HG02571 (cell line): Measurements from ENCODE around the gene LIN52.

Experiments
- ATAC-seq: cut with Tn5 transposase; IDR thresholded peaks from one replicate; pipeline ENCODE4 v1.9.1; 2021; ENCODE audit warnings: mild to moderate bottlenecking, moderate library complexity; ENCODE audit not compliant: unreplicated experiment

Gene LIN52

DNA sequence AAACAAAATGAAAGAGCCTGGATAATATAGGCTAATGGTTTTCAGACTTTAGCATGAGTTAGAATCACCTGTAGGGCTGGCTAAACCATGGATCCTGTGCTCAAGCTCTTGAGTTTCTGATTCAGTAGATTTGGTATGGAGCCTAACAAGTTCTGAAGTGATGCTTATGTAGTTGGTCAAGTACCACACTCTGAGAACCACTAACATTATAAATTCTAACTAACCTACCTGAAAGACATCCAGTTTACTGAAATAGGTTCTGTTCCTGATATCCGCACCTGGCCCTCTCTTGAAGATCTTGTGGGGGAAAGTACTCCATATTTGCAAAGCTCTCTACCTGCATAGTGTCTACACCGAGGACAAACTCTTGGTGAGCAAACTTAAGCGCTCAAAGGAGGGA, 95.1 kb downstream of the LIN52 start:
- ATAC-seq = no peak

DNA sequence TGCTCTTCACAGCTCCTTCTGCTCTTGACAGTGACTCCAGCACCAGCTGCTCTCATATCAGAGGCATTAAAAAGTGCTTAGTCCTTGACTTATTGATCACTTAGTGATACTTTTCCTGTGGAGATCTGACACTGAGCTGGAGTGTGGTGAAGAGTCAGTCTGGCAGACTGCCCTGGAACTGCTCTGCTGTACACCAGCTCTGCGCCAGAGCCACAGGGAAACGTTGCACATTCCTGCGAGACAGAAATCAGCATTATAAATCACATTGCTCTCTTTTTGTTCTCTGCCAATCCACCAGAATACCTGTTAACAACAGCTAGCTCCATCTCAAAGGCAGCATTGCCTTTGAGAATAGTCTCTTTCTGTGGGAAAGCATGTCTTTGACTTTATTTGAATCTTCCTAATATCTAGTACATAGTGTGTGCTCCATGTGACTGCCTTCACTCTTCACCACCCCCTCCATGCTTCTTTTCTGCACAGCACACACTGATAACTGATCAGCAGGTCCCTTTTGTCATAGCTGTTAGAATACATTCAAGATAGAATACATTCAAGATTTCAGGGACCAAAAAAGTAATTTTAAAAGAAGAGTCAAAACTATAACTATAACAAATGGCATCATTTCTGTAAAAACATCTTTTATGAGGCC, 106.3 kb downstream of the LIN52 start:
- ATAC-seq = no peak

DNA sequence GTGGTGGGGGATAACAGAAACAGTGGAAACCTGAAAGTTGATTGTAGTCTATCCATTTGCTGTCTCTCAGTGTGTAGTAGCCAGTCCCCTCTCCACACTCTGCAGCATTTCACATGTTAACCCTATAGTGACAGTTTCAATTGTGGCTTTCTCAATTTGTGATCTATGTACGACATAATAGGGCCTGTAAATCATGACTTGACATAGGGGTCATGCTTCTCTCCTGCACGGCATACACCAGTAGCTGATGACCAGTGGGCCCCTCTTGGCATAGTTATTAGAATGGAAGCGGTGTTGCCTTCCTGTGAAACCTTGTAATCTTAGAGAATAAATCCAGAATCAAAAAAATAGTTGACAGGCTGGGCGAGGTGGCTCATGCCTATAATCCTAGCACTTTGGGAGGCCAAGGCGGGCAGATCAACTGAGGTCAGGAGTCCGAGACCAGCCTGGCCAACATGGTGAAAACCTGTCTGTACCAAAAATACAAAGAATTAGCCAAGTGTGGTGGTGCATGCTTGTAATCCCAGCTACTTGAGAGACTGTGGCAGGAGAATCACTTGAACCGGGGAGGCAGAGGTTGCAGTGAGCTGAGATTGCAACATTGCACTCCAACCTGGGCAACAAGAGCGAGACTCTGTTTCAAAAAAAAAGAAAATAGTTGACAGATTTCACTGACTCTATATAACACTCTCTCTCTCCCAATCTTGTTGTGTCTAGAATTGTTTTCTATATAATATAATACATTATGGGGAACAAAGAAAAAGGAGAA, 109.9 kb downstream of the LIN52 start:
- ATAC-seq = no peak

DNA sequence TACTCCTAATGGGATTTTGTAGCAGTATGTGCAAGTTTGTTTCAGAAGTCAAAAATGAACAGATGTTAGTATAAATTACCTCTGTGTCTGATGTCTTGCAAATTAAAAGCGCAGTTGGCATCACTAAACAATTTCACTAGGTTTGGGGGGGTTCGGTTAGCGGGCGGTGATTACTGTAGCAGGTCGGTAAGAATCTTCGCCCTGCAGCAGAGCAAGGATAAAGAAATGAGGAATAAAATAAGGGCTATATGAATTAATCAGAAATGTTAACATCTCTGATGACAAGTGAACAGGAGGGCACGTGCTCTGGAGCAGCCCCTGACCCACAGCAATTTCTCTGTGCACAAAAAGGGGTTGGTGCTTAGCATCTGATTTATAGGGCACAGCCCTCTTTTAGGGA, 110.9 kb downstream of the LIN52 start:
- ATAC-seq = no peak

DNA sequence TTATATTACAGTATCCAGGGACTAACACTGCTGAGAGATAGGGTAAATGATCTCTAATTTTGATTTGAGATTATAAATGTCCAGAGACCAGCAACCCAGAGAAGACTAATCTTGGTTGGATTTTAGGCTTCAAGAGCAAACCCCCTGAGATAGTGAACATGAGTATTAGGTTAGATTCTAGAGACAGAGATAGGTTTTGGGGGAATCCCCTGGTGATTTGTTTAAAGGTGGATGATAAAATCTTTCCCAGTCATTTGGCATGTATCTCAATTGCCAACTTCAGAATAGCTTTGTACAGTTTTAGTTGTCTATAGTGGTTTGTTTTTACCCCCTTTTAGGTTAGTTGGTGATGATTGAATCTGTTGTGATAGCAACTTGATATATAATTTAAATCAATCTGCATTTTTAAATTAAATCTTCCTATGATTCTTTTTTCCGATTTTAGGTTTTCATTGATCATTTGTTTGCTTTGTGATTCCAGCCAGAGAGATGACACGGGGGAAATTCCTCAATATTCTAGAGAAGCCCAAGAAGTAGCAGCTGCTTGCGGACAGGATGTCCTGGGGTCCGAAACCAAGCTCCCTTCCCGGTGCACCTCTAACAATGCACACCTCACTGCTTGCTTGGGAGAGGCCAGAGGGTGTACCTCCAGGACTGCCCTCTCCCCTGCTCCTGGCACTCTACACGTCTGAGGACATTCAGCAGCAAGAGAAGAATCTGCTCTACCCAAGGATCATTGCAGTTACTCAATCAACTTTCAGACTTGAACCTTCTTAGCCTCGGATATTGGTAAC, 113.9 kb downstream of the LIN52 start:
- ATAC-seq = no peak

DNA sequence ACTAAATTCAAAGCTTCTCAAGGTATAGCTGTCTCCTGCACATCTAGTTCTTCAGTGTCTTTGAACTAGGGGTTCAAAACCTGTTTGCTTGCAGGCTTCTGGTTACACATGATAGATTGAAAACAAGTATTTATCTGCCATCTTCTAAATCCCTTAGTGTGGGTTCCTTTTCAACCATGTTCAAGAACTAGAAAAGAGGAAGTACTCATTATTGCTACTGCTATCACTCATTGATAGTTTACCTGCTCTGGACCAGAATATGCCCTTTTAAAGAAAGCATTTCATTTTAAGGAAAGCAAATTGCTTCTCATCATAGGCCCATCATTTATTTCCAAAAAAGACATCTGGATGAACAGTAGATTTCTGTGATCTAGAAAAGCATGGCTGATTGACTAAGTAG, 117.4 kb downstream of the LIN52 start:
- no peak for ATAC-seq

DNA sequence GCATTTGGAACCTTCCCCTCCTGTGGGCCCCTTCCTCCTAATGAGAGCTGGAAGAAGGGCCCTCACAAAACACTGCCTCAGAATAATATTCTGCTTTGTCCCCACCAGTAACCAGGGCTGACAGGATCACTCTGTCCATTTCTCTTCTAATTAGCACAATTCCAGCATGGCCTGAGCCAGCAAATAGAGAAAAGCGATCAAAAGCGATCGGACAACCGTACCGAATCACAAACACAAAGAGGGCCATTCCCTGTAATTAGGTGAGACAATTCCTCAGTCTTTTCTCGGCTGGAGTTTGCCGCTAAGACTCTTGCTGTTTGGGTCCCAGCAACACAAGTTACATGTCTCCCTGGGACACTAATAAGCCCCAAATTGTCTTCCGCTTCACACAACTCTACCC, 118.9 kb downstream of the LIN52 start:
- ATAC-seq = no peak

DNA sequence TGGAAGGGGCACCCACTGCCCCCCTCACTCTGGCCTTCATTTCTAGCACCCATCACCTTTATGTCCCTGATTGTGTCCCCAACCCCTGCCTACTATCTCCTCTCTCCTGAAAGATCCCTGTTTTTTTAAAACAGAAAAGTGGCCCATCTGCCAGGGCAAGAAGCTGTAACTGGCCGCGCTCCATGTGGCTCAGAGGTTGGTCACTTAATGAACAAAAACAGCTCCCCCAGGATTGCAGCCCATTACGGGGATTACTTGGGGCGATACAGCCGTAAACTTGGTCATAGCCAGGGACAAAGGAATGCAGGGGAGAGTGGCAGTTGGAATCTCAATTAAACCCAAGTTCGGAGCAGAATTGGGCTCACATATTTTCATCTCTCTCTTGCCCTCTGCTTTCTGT, 119.7 kb downstream of the LIN52 start:
- no peak for ATAC-seq

DNA sequence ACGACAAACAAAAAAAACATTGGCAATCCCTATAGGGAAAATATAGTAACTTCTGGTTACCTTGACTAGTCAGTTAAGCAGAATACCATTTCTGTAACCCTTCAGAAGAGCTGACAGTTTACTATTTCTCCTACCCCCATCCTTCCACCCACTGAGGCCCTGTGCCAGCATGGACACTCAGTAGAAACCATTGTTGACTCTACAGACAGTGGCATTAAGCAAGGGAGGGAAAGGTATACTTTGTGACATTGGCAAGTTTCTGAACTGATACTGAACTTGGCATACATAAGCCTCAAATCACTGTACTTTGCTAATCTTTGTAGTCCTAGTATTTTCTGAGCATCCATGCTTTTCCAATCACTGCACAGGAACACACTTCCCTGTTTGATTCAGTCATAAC, 121.1 kb downstream of the LIN52 start:
- ATAC-seq = no peak

DNA sequence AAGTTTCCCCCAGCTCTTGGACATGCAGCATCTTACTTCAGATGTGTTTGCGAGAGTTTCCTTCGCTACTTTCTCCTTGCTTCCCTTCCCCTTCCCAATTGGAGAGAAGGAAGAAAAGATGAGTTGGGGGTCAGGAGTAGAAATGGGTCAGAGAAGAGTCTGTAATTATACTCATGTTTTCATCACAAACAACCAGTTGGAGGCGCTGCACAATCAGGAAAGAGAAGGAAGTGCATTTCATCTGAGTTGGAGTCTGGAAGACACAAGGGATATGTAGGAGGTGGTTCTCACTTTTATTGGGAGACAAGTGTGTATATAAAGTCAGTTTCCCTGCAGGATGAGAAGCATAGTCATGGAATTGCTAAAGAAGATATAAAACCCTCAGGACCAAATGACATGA, 123.2 kb downstream of the LIN52 start:
- ATAC-seq = no peak

DNA sequence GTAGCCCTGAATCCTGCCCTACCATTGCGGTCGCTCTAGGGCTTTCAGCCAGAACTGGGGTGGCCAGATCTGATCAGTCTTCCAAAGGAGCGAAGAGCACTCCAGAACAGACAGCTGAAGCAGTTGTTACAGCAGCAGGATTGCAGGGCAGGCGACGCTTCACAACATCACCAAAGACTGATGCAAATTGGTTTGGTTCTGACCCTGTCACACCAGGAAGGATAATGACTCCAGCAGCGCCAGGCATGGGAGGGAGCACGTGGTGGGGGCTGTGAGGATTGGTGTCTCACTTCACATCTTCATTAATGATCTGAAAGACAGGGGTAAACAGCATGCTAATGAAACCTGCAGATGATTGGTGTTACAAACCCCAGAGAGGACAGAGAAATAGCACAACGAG, 123.9 kb downstream of the LIN52 start:
- ATAC-seq = no peak

DNA sequence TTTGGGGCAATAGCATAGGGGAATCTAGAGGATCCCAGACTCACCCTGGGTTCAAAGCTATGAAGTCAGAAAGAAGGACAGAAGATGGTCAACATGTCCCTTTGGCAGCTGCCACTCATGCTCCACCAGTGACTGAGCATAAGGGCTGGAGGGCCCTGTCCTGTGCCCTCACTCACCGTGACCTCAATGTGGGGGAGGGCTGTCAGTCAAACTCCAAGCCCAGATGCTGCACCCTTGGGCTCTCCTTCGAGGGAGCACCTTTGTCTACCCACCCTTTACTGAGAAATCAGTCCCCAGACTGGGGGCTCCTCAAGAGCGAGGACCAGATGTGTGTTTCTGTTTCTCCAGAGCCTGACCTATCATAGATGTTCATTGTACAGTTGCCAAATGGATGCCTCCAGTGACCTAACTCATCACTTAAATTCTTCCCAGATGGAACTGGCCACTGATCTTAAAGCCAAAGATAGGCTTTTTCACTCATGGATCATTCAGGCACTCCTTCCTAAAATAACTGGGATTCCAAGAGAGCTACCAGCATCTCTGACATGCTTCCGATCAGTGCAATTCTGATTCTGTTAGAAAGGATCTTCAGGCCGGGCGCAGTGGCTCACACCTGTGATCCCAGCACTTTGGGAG, 127.3 kb downstream of the LIN52 start:
- no peak for ATAC-seq

DNA sequence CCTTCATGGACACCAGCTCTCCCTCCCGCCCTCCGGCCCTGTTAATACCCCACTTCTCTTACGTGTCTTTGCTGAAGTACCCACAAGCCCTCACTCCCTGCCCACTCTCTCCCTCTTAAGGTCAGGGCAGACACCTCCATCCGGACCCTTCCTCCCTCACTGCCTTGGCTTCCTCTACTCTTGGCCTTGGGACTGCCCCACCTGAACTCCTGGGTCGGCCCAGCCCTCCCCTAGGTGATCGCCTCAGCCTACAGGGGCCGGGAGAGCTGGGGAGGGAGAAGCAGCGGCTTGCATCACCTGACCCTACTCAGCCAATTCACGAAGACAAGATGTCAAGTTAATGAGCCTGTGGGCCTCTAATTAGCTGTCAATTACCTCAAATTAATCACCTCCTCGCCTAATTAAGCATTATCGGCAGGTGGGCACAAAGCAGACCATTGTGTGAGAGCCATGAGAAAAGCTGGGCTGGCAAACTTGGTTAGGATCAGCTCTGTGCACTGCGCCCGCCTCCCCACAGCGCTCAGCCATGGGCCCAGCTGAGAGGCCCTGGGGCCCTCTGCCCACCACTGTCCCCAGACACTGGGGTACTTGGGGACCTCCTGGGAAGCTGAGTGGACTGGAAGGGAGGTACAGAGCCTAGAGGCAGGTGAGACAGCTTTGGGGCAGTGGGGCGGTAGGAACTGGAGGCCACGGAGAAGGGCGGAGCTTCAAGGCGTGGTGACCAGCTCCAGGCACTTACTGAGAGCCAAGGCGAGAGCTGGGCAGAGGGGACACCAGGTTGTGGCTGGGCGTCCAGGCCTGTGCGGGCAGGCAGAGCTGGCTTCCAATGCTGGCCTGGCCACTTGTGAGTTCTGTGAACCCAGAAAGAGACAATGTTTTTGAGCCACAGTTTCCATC, 129.4 kb downstream of the LIN52 start:
- no peak for ATAC-seq

DNA sequence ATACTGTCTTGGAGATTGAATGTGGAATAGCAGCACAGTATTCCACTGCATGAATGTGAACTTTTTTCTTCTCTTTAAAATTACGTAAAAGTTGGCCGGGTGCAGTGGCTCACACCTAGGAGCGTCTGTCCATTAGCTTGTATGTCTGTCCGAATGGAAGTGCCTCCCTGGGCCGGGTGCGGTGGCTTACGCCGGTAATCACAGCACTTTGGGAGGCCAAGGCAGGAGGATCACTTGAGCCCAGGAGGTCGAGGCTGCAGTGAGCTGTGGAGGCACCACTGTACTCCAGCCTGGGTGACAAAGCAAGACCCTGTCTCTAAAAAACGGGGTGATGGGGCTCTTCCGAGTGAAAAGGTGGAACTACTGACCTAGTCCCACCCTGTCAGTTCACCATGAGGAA, 131.9 kb downstream of the LIN52 start:
- no peak for ATAC-seq

DNA sequence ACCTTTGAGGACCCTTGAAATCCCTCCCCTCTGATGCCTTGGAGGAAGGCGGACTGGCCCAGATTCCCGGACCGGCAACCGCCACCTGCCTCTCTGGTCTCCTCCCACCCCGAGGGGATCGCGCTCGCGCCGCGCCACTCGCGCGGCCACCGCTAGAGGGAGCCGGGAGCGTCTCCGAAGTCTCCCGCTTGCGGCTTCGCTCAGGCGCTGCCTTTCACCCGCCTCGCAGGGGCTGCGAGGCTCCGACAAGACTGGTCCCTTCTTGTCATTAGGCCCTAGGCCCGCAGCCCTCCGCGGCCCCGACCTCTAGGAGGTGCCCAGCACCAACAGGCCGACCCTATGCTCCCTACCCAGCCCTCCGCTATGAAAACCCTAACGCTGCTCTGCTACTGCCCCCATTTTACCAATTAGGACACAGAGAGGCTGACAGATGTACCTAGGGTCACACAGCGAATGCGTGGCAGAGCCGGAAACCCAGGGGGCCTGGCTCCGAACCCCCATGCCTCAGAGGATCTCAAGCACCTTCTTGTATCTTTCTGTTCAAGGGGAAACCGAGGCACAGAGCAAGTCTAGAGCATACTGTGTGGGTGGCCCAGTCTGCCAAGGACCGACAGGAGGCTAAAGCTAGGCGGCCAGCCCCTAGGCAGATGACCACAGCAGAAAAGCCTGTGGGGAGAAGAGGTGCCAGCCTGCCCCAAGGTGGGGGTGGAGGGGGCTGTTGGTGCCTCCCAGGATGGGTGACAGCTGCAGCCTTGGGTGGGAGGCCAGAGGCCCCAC, 133.1 kb downstream of the LIN52 start:
- no peak for ATAC-seq

DNA sequence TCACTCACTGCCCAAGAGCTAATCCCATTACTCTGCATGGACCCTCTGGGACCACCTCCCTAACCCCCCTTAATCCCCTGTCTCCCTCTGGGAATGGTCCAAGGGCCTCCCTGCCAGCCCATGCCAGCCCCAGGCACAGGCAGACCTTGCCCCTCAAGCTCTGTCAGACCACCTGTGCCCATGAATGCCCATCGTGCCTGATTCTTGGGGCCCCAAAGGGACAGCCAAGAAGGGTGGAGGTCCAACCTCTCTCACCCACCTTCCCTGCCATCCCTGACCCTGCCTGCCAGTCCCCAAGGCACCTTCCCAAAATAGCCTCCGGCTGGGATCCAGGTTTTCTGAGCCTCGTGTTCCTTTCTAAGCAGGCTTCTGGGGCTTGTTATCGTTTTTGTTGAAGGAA, 133.7 kb downstream of the LIN52 start:
- no peak for ATAC-seq

DNA sequence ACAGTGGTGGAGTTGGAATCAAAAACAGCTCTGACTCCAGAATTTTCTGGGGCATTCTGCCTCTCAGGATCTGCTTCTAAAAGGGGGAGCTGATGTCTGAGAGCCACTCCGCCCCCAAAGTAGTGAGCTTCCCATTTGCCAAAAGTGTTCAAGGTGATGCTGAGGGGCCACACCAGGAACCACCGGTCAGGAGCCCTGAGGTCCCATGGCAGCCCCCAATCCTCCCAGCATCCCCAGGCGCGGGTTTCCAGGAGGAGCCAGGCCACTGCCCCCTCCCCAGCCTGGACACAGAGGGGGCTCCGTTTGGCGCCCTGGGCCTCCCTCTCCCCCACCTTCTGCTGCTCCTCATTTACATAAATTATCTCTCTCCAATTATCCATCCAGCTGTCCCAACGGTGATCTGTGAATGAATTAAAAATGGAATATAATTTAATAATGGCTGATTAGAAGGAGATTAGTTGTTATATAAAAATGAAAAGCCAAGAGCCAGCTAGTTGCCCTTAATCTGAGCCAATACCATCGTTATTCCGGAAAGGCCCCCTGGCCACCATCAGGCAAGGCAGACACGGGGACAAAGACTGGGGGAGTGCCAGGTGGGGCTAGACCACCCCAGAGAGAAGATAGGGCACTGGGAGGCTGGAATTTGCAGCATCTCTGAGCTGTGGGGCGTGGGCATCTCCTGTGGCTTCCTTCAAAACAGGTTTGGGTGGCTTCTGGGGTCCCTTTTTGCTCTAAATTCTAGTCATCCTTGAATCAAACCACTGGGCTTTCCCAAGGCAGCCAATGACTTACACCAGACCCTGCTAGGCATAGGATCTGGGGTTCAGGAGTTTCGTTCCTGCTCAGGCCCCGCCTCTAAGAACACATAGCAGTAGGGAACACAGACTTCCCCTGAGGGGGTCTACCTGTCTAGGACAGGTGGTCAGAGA, 134.8 kb downstream of the LIN52 start:
- no peak for ATAC-seq

DNA sequence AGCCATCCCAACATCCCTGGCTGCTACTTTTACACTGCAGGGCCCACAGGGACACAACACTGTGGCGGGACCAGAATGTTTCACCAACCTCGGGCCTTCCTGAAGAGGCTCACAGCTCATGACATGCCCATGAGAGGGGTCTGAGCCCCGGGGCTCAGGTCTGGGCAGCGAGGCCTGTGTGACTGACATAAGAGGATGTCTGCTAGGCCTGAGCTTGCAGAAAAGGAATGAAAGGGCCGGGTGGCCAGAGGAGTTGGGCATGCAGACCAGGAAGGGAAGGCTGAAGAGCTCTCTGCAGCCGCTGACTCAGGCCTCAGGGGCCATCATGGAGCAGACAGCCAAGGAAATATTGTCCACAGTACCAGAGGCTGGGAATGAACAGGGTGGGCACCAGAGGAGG, 136.2 kb downstream of the LIN52 start:
- ATAC-seq = no peak

DNA sequence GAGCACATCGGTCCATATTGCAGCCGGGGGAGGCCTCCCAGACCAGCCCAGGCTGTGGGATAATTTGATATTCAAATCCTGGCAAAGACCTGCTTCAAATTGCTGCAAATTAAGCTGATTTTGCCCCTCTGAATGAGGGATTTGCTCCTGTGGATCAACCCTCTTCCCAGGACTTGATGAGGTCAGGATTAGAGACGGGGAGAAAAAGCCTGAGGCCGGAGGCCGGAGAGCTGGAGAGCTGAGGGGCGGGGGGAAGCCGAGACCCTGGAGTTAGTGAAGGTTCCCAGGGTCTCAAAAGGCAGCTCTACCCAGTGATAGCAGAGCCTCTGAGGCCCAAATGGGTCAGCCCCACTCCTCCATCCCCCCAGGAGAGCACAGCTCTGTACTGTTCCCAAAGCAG, 137.0 kb downstream of the LIN52 start:
- ATAC-seq = no peak
